ENCODE data around the gene GCFC2. TPM values are rescaled to one million over a fixed set of nuclear protein-coding genes. Genes with fewer than 3 reads are reported as not detected.

The GCFC2 gene
- total RNA-seq, 1 donor from 2014 or later: 37.5 TPM

- no peak for DNase-seq (ENCODE audit: low spot score)
- Mint-ChIP-seq H3K9me3 (no peaks in the 10 kb centered on the region), H3K36me3 (ENCODE audit: low read depth) (no peaks in the 10 kb centered on the region), H3K27me3 (ENCODE audit: insufficient read depth) (peaks cover 25% of the 10 kb centered on the region), H3K27ac (no peak overlapping the region), H3K4me1 (ENCODE audit: low read depth) (peaks cover 12% of the 10 kb centered on the region), H3K4me3 (no peak overlapping the region)
- intact Hi-C loops (cut with micrococcal nuclease): no loop called here
Observed at GRCh38 chr2:75637568-75637967, 73.1 kb downstream of the GCFC2 start.

GRCh38 chr2:75634945-75635344, 75.8 kb downstream of the GCFC2 start:
- H3K4me3 Mint-ChIP-seq: no peak overlapping the region
- no peaks in the 10 kb centered on the region for H3K9me3 Mint-ChIP-seq
- no peak overlapping the region for H3K27ac Mint-ChIP-seq
- intact Hi-C loops (cut with micrococcal nuclease): no loop called here
- no peaks in the 10 kb centered on the region for H3K36me3 Mint-ChIP-seq (ENCODE audit: low read depth)
- DNase-seq (ENCODE audit: low spot score): no peak
- H3K27me3 Mint-ChIP-seq (ENCODE audit: insufficient read depth): peaks cover 27% of the 10 kb centered on the region
- peaks cover under 1% of the 10 kb centered on the region for H3K4me1 Mint-ChIP-seq (ENCODE audit: low read depth)

GRCh38 chr2:75633620-75634019, 77.1 kb downstream of the GCFC2 start:
- DNase-seq (ENCODE audit: low spot score): no peak
- no peak overlapping the region for H3K4me3 Mint-ChIP-seq
- H3K27ac Mint-ChIP-seq: no peak overlapping the region
- H3K9me3 Mint-ChIP-seq: no peaks in the 10 kb centered on the region
- intact Hi-C loops (cut with micrococcal nuclease): no loop called here
- peaks cover 21% of the 10 kb centered on the region for H3K27me3 Mint-ChIP-seq (ENCODE audit: insufficient read depth)
- H3K4me1 Mint-ChIP-seq (ENCODE audit: low read depth): no peaks in the 10 kb centered on the region
- H3K36me3 Mint-ChIP-seq (ENCODE audit: low read depth): no peaks in the 10 kb centered on the region

GRCh38 chr2:75632813-75633212, 77.9 kb downstream of the GCFC2 start:
- H3K4me1 Mint-ChIP-seq (ENCODE audit: low read depth): no peaks in the 10 kb centered on the region
- intact Hi-C loops (cut with micrococcal nuclease): no loop called here
- no peak overlapping the region for H3K27ac Mint-ChIP-seq
- no peak for DNase-seq (ENCODE audit: low spot score)
- no peaks in the 10 kb centered on the region for H3K36me3 Mint-ChIP-seq (ENCODE audit: low read depth)
- no peaks in the 10 kb centered on the region for H3K9me3 Mint-ChIP-seq
- no peak overlapping the region for H3K4me3 Mint-ChIP-seq
- H3K27me3 Mint-ChIP-seq (ENCODE audit: insufficient read depth): peaks cover 15% of the 10 kb centered on the region

- H3K4me1 Mint-ChIP-seq (ENCODE audit: low read depth): no peaks in the 10 kb centered on the region
- intact Hi-C loops (cut with micrococcal nuclease): no loop called here
- H3K4me3 Mint-ChIP-seq: no peak overlapping the region
- no peak for DNase-seq (ENCODE audit: low spot score)
- no peaks in the 10 kb centered on the region for H3K9me3 Mint-ChIP-seq
- H3K36me3 Mint-ChIP-seq (ENCODE audit: low read depth): no peaks in the 10 kb centered on the region
- H3K27ac Mint-ChIP-seq: no peak overlapping the region
- peaks cover 14% of the 10 kb centered on the region for H3K27me3 Mint-ChIP-seq (ENCODE audit: insufficient read depth)
Observed at GRCh38 chr2:75632091-75632701, 78.5 kb downstream of the GCFC2 start.

GRCh38 chr2:75627902-75628504, 82.7 kb downstream of the GCFC2 start:
- peak; percentile 26 for DNase-seq (ENCODE audit: low spot score)
- Mint-ChIP-seq H3K4me3 (no peak overlapping the region), H3K36me3 (ENCODE audit: low read depth) (no peaks in the 10 kb centered on the region), H3K27ac (no peak overlapping the region), H3K27me3 (ENCODE audit: insufficient read depth) (peaks cover 13% of the 10 kb centered on the region), H3K9me3 (no peaks in the 10 kb centered on the region), H3K4me1 (ENCODE audit: low read depth) (no peaks in the 10 kb centered on the region)
- intact Hi-C loops (cut with micrococcal nuclease): loop anchor here (5.0 kb wide), 2 partner anchors 161 to 936 kb away; no protein-coding TSS in a partner anchor

- Mint-ChIP-seq H3K27me3 (ENCODE audit: insufficient read depth) (peaks cover 17% of the 10 kb centered on the region), H3K4me3 (no peak overlapping the region), H3K27ac (no peak overlapping the region), H3K9me3 (no peaks in the 10 kb centered on the region), H3K36me3 (ENCODE audit: low read depth) (no peaks in the 10 kb centered on the region), H3K4me1 (ENCODE audit: low read depth) (no peaks in the 10 kb centered on the region)
- no peak for DNase-seq (ENCODE audit: low spot score)
- intact Hi-C loops (cut with micrococcal nuclease): no loop called here
Observed at GRCh38 chr2:75622929-75623328, 87.8 kb downstream of the GCFC2 start.

GRCh38 chr2:75622500-75622899, 88.2 kb downstream of the GCFC2 start:
- Mint-ChIP-seq H3K27me3 (ENCODE audit: insufficient read depth) (peaks cover 17% of the 10 kb centered on the region), H3K36me3 (ENCODE audit: low read depth) (no peaks in the 10 kb centered on the region), H3K9me3 (no peaks in the 10 kb centered on the region), H3K4me3 (no peak overlapping the region), H3K27ac (no peak overlapping the region), H3K4me1 (ENCODE audit: low read depth) (no peaks in the 10 kb centered on the region)
- intact Hi-C loops (cut with micrococcal nuclease): no loop called here
- DNase-seq (ENCODE audit: low spot score): no peak

GRCh38 chr2:75621228-75621627, 89.5 kb downstream of the GCFC2 start:
- no peak overlapping the region for H3K4me3 Mint-ChIP-seq
- H3K4me1 Mint-ChIP-seq (ENCODE audit: low read depth): no peaks in the 10 kb centered on the region
- DNase-seq (ENCODE audit: low spot score): no peak
- no peaks in the 10 kb centered on the region for H3K9me3 Mint-ChIP-seq
- H3K27me3 Mint-ChIP-seq (ENCODE audit: insufficient read depth): peaks cover 15% of the 10 kb centered on the region
- no peaks in the 10 kb centered on the region for H3K36me3 Mint-ChIP-seq (ENCODE audit: low read depth)
- H3K27ac Mint-ChIP-seq: no peak overlapping the region
- intact Hi-C loops (cut with micrococcal nuclease): no loop called here

GRCh38 chr2:75619956-75620740, 90.6 kb downstream of the GCFC2 start:
- Mint-ChIP-seq H3K9me3 (no peaks in the 10 kb centered on the region), H3K27me3 (ENCODE audit: insufficient read depth) (peaks cover 13% of the 10 kb centered on the region), H3K27ac (no peak overlapping the region), H3K4me1 (ENCODE audit: low read depth) (no peaks in the 10 kb centered on the region), H3K36me3 (ENCODE audit: low read depth) (no peaks in the 10 kb centered on the region), H3K4me3 (no peak overlapping the region)
- no peak for DNase-seq (ENCODE audit: low spot score)
- intact Hi-C loops (cut with micrococcal nuclease): no loop called here

- intact Hi-C loops (cut with micrococcal nuclease): no loop called here
- Mint-ChIP-seq H3K4me1 (ENCODE audit: low read depth) (no peaks in the 10 kb centered on the region), H3K36me3 (ENCODE audit: low read depth) (no peaks in the 10 kb centered on the region), H3K4me3 (no peak overlapping the region), H3K27me3 (ENCODE audit: insufficient read depth) (peaks cover 8% of the 10 kb centered on the region), H3K9me3 (no peaks in the 10 kb centered on the region), H3K27ac (no peak overlapping the region)
- DNase-seq (ENCODE audit: low spot score): no peak
Observed at GRCh38 chr2:75616933-75617332, 93.8 kb downstream of the GCFC2 start.

- H3K36me3 Mint-ChIP-seq (ENCODE audit: low read depth): no peaks in the 10 kb centered on the region
- no peak for DNase-seq (ENCODE audit: low spot score)
- no peak overlapping the region for H3K4me3 Mint-ChIP-seq
- H3K4me1 Mint-ChIP-seq (ENCODE audit: low read depth): no peaks in the 10 kb centered on the region
- H3K27ac Mint-ChIP-seq: no peak overlapping the region
- peaks cover 8% of the 10 kb centered on the region for H3K27me3 Mint-ChIP-seq (ENCODE audit: insufficient read depth)
- intact Hi-C loops (cut with micrococcal nuclease): no loop called here
- H3K9me3 Mint-ChIP-seq: no peaks in the 10 kb centered on the region
Observed at GRCh38 chr2:75616406-75616805, 94.3 kb downstream of the GCFC2 start.

- H3K36me3 Mint-ChIP-seq (ENCODE audit: low read depth): no peaks in the 10 kb centered on the region
- H3K4me1 Mint-ChIP-seq (ENCODE audit: low read depth): no peaks in the 10 kb centered on the region
- no peak for DNase-seq (ENCODE audit: low spot score)
- H3K27ac Mint-ChIP-seq: no peak overlapping the region
- no peaks in the 10 kb centered on the region for H3K9me3 Mint-ChIP-seq
- no peak overlapping the region for H3K4me3 Mint-ChIP-seq
- H3K27me3 Mint-ChIP-seq (ENCODE audit: insufficient read depth): peaks cover 6% of the 10 kb centered on the region
- intact Hi-C loops (cut with micrococcal nuclease): no loop called here
Observed at GRCh38 chr2:75614162-75614651, 96.5 kb downstream of the GCFC2 start.
